CD8-positive, alpha-beta memory T cell (primary cell): ENCODE results near the gene TSFM. TPM values are rescaled to one million over a fixed set of nuclear protein-coding genes. Genes with fewer than 3 reads are reported as not detected.
A peak's percentile ranks its signal among the peaks of the same experiment; 100 is the strongest.

Experiments
- CTCF ChIA-PET: fragments of 350-600 bp; sonication (Branson Sonifier 250); formaldehyde crosslinking; loops from one replicate; lab custom pipeline; 2021; ENCODE audit warnings: antibody characterized with exemption; lab: Charles Lee
- POLR2A ChIA-PET: fragments of 350-600 bp; sonication (Branson Sonifier 250); formaldehyde crosslinking; loops from one replicate; lab custom pipeline; 2021; ENCODE audit warnings: antibody characterized with exemption; lab: Charles Lee
- DNase-seq, 5 donors: peaks; one replicate each; pipeline versions ENCODE4 v3.0.0 to v3.0.0-alpha.2; 2020 to 2022; ENCODE audit warnings: mixed read lengths in 1 of 5
- H3K27ac ChIP-seq: one replicate; pipeline ENCODE4 v1.7.0; 2013; ENCODE audit warnings: low read depth, mild to moderate bottlenecking, low read length, moderate library complexity
- H3K27me3 ChIP-seq: 2 replicates; pipeline ENCODE4 v1.7.0; 2013; ENCODE audit warnings: low read length, mild to moderate bottlenecking; ENCODE audit not compliant: insufficient read depth, poor library complexity, severe bottlenecking
- H3K36me3 ChIP-seq: 2 replicates; pipeline ENCODE4 v1.7.0; 2013; ENCODE audit warnings: mild to moderate bottlenecking, low read length, moderate library complexity; ENCODE audit not compliant: insufficient read depth
- H3K4me1 ChIP-seq: 2 replicates; pipeline ENCODE4 v1.7.0; 2013; ENCODE audit warnings: mild to moderate bottlenecking, low read length, moderate library complexity; ENCODE audit not compliant: insufficient read depth
- H3K4me3 ChIP-seq: 2 replicates; pipeline ENCODE4 v1.7.0; 2013; ENCODE audit warnings: mild to moderate bottlenecking, low read length
- H3K9me3 ChIP-seq: 2 replicates; pipeline ENCODE4 v1.7.0; 2013; ENCODE audit warnings: mild to moderate bottlenecking, low read length
- H3K27ac Mint-ChIP-seq, 8 donors: one replicate each; pipeline ENCODE4 v1.8.0; 2020 to 2021; ENCODE audit warnings: mixed read lengths in 8 of 8, mild to moderate bottlenecking in 6 of 8, inconsistent platforms in 3 of 8, moderate library complexity in 3 of 8
- H3K27me3 Mint-ChIP-seq, 2 donors: one replicate each; pipeline ENCODE4 v1.8.0; 2020 to 2021; ENCODE audit warnings: mixed read lengths in 2 of 2, mild to moderate bottlenecking in 1 of 2, moderate library complexity in 1 of 2
- H3K36me3 Mint-ChIP-seq, 3 donors: one replicate each; pipeline ENCODE4 v1.8.0; 2020 to 2021; ENCODE audit warnings: mixed read lengths in 3 of 3, inconsistent platforms in 1 of 3, mild to moderate bottlenecking in 1 of 3
- H3K4me1 Mint-ChIP-seq, 3 donors: one replicate each; pipeline ENCODE4 v1.8.0; 2020 to 2021; ENCODE audit warnings: mixed read lengths in 3 of 3, inconsistent platforms in 1 of 3, mild to moderate bottlenecking in 1 of 3
- H3K4me3 Mint-ChIP-seq, 7 donors: one replicate each; pipeline ENCODE4 v1.8.0; 2020 to 2021; ENCODE audit warnings: mixed read lengths in 7 of 7, mild to moderate bottlenecking in 6 of 7, moderate library complexity in 4 of 7, inconsistent platforms in 2 of 7
- H3K9me3 Mint-ChIP-seq, 5 donors: one replicate each; pipeline ENCODE4 v1.8.0; 2020 to 2022; ENCODE audit warnings: mixed read lengths in 5 of 5, mild to moderate bottlenecking in 3 of 5, moderate library complexity in 2 of 5, inconsistent platforms in 1 of 5
- polyA plus RNA-seq: library from polyadenylated mRNA; unstranded; fragments of 300-500 nt; fragmentation: Illumina TruSeq; gene quantifications from one replicate; pipeline ENCODE4 v1.2.3, GENCODE V29; 2021
- total RNA-seq, 2 experiments: library from RNA; stranded (reverse); gene quantifications; one replicate each; pipeline ENCODE4 v1.2.3, GENCODE V29; 2021

Gene TSFM
- total and polyA plus RNA-seq, 3 experiments from 2014 or later = 32.6 to 69.0 (median 64.0) TPM

DNA sequence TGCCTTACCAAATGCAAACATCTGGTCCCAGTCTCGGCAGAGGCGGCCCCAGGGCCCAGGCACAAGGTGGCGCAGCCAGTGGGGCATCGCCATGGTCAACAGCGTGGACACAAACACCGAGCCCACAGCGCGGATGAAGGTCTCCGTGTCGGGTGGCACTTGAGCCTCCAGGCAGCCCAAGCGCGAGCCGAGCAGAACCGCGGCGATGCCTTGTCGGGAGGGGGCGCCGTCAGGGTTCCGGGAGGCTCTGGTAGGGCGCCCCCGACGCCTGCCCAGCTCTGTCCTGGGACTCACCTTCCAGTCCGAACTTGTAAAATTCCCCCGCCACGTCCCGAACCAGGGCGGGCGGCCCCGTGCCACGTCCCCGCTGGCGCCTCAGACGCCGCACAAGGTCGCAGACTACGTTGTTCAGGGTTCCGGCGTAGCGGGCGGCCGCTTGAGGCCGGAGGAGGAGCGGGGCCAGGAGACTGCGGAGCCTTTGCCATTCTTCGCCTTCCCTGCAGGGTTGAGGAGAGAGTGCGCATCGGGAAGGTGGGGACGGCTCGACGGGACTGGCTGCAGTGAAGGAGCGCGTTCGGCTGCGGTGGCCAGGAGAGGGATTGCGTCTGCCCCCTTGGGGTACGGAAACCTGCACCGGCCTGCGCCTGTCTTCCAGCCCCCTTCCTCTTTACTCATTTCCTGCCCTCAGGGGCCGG, 17.4 kb upstream of the TSFM start:
- DNase-seq = peak in 4 of 5 donors; percentile 32 to 67 (median 41)
- peaks cover 18% of the 10 kb centered on the region for H3K27me3 ChIP-seq
- CTCF ChIA-PET = interaction anchor here (0.8 to 4.8 kb wide), 9 partner anchors 9 to 139 kb away, joined by 3 to 37 read pairs (median 4); partner anchors contain the start of genes MARCHF9 and TSFM
- Mint-ChIP-seq H3K27ac (peak overlapping the region in 4 of 8 donors; percentile 29 to 95 (median 82)), H3K4me3 (peak overlapping the region; percentile 83 to 90 (median 85)), H3K27me3 (peaks cover 30 to 33% of the 10 kb centered on the region in 2 donors), H3K9me3 (peaks cover 0 to 6% (median 0%) of the 10 kb centered on the region in 5 donors), H3K36me3 (peaks cover 0 to 15% (median 10%) of the 10 kb centered on the region in 3 donors), H3K4me1 (peaks cover 19 to 30% (median 21%) of the 10 kb centered on the region in 3 donors)
- no peaks in the 10 kb centered on the region for H3K9me3 ChIP-seq
- POLR2A ChIA-PET = no interaction called here
- no peak overlapping the region for H3K27ac ChIP-seq
- peak overlapping the region; percentile 70 for H3K4me3 ChIP-seq
- H3K36me3 ChIP-seq = peaks cover 4% of the 10 kb centered on the region
- H3K4me1 ChIP-seq = peaks cover 24% of the 10 kb centered on the region

DNA sequence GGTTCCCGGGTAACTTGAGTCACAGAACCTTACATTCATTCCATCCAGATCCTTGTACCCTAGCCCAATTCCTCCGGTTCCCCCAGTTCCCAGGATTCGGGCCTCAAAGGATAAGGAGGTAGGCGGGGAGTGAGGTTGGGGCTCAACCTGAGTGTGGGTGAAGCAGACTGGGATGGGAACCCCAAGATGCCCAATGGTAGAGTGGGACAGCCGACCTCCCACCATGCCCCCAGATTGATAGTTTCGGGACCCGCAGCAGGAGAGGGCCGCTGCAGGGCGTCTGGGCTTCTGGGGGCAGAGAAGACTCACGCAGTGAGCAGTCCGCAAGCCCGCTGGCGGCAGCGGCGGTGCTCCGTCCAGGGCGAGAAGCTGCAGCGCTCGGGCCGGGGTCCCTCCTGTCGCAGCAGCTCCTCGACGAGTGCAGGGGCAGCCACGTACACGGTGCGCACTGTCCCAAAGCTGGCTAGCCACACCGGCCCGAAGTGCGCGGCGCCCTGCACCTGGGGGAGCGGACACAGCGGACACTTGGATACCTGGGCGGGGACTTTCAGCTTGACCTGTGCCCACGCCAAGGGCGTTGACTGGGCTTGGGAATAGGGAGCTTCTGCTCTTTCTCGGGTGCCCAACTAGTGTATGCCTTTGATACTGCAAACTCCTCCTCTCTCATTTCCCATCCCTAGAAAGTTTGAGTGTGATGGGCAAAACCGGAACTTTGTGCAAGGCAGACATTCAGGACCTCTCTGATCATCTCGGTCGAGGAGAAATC, 16.7 kb upstream of the TSFM start:
- Histone ChIP-seq H3K9me3 (no peaks in the 10 kb centered on the region), H3K4me3 (peak overlapping the region; percentile 70), H3K4me1 (peaks cover 24% of the 10 kb centered on the region), H3K27ac (no peak overlapping the region), H3K27me3 (peaks cover 18% of the 10 kb centered on the region), H3K36me3 (peaks cover under 1% of the 10 kb centered on the region)
- ChIA-PET POLR2A (interaction anchor here (0.5 to 1.8 kb wide), 2 partner anchors 11 to 50 kb away, joined by 11 to 12 read pairs; partner anchors contain the start of gene MARCHF9), CTCF (interaction anchor here (1.3 to 4.8 kb wide), 4 partner anchors 10 to 138 kb away, joined by 5 to 37 read pairs (median 9); partner anchors contain the start of gene MARCHF9)
- no peak for DNase-seq
- peaks cover 24 to 31% (median 24%) of the 10 kb centered on the region in 3 donors for H3K4me1 Mint-ChIP-seq
- H3K27me3 Mint-ChIP-seq = peaks cover 30 to 33% of the 10 kb centered on the region in 2 donors
- H3K4me3 Mint-ChIP-seq = peak overlapping the region; percentile 83 to 90 (median 85)
- peaks cover 0 to 6% (median 0%) of the 10 kb centered on the region in 5 donors for H3K9me3 Mint-ChIP-seq
- H3K36me3 Mint-ChIP-seq = peaks cover 0 to 14% (median 10%) of the 10 kb centered on the region in 3 donors
- peak overlapping the region in 4 of 8 donors; percentile 13 to 86 (median 57) for H3K27ac Mint-ChIP-seq

DNA sequence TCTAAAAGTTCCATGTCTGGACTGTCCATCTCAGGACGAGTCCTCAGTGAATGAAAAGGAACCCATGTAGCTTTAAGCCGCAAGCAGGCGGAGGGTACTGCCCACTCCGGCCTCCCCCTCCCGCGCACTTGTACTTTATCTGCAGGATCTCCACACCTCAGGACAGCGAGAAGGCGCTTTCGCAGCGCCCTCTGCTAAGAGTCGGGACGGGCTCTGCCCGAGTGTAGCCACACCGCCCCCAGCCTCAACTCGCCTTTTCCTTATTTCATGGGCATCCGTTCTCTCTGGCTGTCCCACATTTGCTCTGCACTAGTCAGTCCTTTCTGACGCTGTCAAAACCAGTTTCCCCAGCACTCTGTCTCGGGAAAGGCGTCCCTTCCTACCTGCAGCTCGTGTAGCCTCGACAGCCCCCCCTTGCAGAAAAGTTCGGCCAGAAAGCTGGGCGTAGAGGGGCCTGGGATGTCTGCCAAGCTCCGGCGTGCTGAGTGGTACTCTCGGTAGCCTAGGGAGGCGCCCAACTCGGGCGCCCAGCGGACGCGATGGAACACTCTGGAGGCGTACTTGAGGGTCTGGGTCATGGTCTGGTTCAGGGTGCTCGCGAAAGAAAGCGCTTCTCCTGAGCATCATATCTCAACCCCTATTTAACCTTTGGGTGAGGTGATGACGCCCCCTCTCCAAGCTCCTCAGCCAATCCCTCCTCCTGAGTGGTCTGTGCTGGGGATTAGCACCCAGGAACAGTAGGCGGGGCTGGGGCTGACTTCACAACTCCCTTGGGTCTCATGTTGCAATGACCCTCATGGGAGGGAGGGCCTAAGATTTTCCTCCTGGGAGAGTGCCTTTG, 15.9 kb upstream of the TSFM start, which contains the start of gene CYP27B1:
Gene CYP27B1, minus strand, starts transcription at position 615 of the 841 bp plus-strand sequence. Its CDS starts 37 bp downstream, at position 578.
- ChIA-PET CTCF (interaction anchor here (2.4 to 4.8 kb wide), 3 partner anchors 11 to 15 kb away, joined by 8 to 37 read pairs (median 10); partner anchors contain the start of gene MARCHF9), POLR2A (interaction anchor here (0.5 to 1.8 kb wide), 2 partner anchors 12 to 50 kb away, joined by 11 to 12 read pairs; partner anchors contain the start of gene MARCHF9)
- peak within 1 kb of the TSS; percentile 83 to 90 (median 85) for H3K4me3 Mint-ChIP-seq
- peak within 1 kb of the TSS in 3 of 8 donors; percentile 13 to 86 (median 44) for H3K27ac Mint-ChIP-seq
- no peaks in the 10 kb centered on the region for H3K9me3 ChIP-seq
- H3K9me3 Mint-ChIP-seq = peaks cover 0 to 6% (median 0%) of the 10 kb centered on the region in 5 donors
- H3K36me3 ChIP-seq = no peaks in the 10 kb centered on the region
- peaks cover 30 to 33% of the 10 kb centered on the region in 2 donors for H3K27me3 Mint-ChIP-seq
- no peak within 1 kb of the TSS for H3K27ac ChIP-seq
- H3K4me1 ChIP-seq = peaks cover 29% of the 10 kb centered on the region
- H3K4me1 Mint-ChIP-seq = peaks cover 30 to 39% (median 32%) of the 10 kb centered on the region in 3 donors
- H3K36me3 Mint-ChIP-seq = peaks cover 0 to 12% (median 10%) of the 10 kb centered on the region in 3 donors
- peaks cover 18% of the 10 kb centered on the region for H3K27me3 ChIP-seq
- H3K4me3 ChIP-seq = peak within 1 kb of the TSS; percentile 70
- DNase-seq = no peak

DNA sequence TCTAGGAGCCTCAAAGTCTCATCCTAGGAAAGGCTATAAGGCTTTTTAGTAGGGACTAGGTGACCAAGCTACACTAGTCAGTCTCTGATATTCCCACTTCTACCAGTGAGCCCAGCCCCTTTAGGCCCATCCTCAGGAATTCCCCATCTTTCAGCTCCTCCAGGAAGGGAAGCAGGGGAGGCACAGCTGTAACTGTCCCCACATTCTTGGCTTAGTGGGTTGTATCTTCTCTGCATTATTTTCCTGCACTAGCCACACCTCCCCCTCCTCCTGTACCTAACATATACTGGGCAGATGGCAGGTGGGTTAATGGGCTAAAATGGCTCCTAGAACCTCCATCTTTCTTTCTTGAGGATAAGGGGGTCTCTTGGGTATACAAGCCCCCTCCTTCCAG, 15.3 kb upstream of the TSFM start:
- H3K4me1 Mint-ChIP-seq = peaks cover 34 to 44% (median 35%) of the 10 kb centered on the region in 3 donors
- H3K27me3 ChIP-seq = peaks cover 18% of the 10 kb centered on the region
- H3K27ac Mint-ChIP-seq = no peak overlapping the region
- peaks cover 0 to 15% (median 10%) of the 10 kb centered on the region in 3 donors for H3K36me3 Mint-ChIP-seq
- DNase-seq = no peak
- H3K4me1 ChIP-seq = peaks cover 29% of the 10 kb centered on the region
- H3K27ac ChIP-seq = no peak overlapping the region
- peaks cover 0 to 6% (median 0%) of the 10 kb centered on the region in 5 donors for H3K9me3 Mint-ChIP-seq
- ChIA-PET CTCF (interaction anchor here (1.0 to 4.8 kb wide), 2 partner anchors 11 to 137 kb away, joined by 3 to 37 read pairs; partner anchors contain the start of gene MARCHF9), POLR2A (interaction anchor here (0.6 to 1.8 kb wide), 2 partner anchors 12 to 15 kb away, joined by 3 to 12 read pairs; partner anchors contain the start of genes CDK4 and MARCHF9)
- H3K27me3 Mint-ChIP-seq = peaks cover 30 to 33% of the 10 kb centered on the region in 2 donors
- no peak overlapping the region for H3K4me3 ChIP-seq
- no peaks in the 10 kb centered on the region for H3K9me3 ChIP-seq
- H3K36me3 ChIP-seq = no peaks in the 10 kb centered on the region
- peak overlapping the region in 4 of 7 donors; percentile 5 to 90 (median 84) for H3K4me3 Mint-ChIP-seq

DNA sequence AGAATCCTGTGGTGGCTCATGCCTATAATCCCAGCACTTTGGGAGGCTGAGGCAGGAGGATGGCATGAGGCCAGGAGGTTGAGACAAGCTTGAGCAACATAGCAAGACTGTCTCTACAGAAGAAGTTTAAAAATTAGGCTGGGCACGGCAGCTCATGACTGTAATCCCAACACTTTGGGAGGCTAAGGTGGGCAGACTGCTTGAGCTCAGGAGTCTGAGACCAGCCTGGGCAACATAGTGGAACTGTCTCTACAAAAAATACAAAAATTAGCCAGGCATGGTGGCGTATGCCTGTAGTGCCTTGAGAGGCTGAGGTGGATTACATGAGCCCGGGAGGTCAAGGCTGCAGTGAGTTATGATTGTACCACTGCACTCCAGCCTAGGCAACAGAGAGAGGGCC, 14.7 kb upstream of the TSFM start:
- no peak overlapping the region for H3K27ac Mint-ChIP-seq
- peaks cover 30 to 33% of the 10 kb centered on the region in 2 donors for H3K27me3 Mint-ChIP-seq
- Histone ChIP-seq H3K9me3 (no peaks in the 10 kb centered on the region), H3K27me3 (peaks cover 18% of the 10 kb centered on the region), H3K36me3 (no peaks in the 10 kb centered on the region), H3K27ac (no peak overlapping the region), H3K4me3 (no peak overlapping the region), H3K4me1 (peaks cover 34% of the 10 kb centered on the region)
- ChIA-PET CTCF (interaction anchor here (1.0 to 4.8 kb wide), 2 partner anchors 12 to 137 kb away, joined by 3 to 37 read pairs; partner anchors contain the start of gene MARCHF9), POLR2A (interaction anchor here (0.6 to 1.8 kb wide), 2 partner anchors 13 to 16 kb away, joined by 3 to 12 read pairs; partner anchors contain the start of genes CDK4 and MARCHF9)
- no peak for DNase-seq
- H3K9me3 Mint-ChIP-seq = peaks cover 0 to 6% (median 0%) of the 10 kb centered on the region in 5 donors
- peaks cover 0 to 16% (median 10%) of the 10 kb centered on the region in 3 donors for H3K36me3 Mint-ChIP-seq
- peaks cover 35 to 46% (median 37%) of the 10 kb centered on the region in 3 donors for H3K4me1 Mint-ChIP-seq
- H3K4me3 Mint-ChIP-seq = peak overlapping the region in 1 of 7 donors; percentile 83

DNA sequence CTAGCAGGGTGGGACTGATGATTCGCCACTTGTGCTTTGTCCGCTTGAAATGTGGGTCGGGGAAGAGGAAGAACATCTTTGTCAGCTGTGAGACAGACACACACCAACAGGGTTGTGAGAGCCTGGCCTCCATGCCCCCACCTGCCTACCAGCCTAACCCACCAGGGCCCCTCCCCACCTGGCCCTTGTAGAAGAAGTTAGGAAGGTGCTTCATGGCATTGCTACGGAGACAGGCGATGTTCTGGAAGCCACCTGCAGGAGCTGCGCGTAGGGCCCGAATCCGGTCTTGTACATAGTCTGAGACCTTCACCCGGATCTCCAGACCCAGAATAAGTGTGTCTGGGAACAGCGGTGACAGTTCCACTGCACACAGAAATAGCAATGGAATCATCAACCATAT, 13.0 kb upstream of the TSFM start:
- ChIA-PET CTCF (interaction anchor here (0.9 to 2.1 kb wide), 2 partner anchors 11 to 13 kb away, joined by 3 to 6 read pairs; no protein-coding TSS in a partner anchor), POLR2A (no interaction called here)
- H3K27ac Mint-ChIP-seq = peak overlapping the region in 4 of 8 donors; percentile 1 to 84 (median 44)
- peak overlapping the region in 2 of 7 donors; percentile 14 to 71 for H3K4me3 Mint-ChIP-seq
- DNase-seq = no peak
- Histone ChIP-seq H3K27ac (no peak overlapping the region), H3K27me3 (peaks cover 14% of the 10 kb centered on the region), H3K9me3 (no peaks in the 10 kb centered on the region), H3K4me3 (no peak overlapping the region), H3K36me3 (no peaks in the 10 kb centered on the region), H3K4me1 (peaks cover 31% of the 10 kb centered on the region)
- peaks cover 0 to 6% (median 0%) of the 10 kb centered on the region in 5 donors for H3K9me3 Mint-ChIP-seq
- H3K36me3 Mint-ChIP-seq = peaks cover 0 to 19% (median 10%) of the 10 kb centered on the region in 3 donors
- peaks cover 33 to 46% (median 35%) of the 10 kb centered on the region in 3 donors for H3K4me1 Mint-ChIP-seq
- H3K27me3 Mint-ChIP-seq = peaks cover 17 to 22% of the 10 kb centered on the region in 2 donors
